NCI-H748 (cell line): ENCODE results near the gene SULT1A2.
"Not testable (repeated sequence)": the region's sequence is repeated elsewhere in the genome, so short reads cannot be mapped to it uniquely, and the experiment has no call there.

Source experiments
- DNase-seq: peaks from one replicate; lab custom pipeline; 2025; ENCODE audit not compliant: unreplicated experiment; lab: John Stamatoyannopoulos, UW

Gene SULT1A2

DNA sequence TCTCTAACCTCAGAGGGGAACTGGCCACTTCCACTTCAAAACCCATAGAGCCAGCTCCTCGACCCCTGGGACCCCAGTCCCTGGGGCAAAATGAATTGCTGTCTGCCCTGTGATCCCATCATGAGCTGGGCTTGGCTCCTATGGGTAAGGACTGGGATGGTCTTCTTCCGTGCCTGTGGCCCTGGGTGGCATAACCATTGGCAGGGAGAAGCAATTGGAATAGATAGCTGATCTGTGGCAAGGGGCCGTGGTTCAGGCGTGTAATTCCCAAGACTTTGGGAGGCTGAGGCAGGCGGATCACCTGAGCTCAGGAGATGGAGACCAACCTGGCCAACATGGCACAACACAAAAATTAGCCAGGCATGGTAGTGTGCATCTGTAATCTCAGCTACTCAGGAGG lies 4.3 kb downstream of the SULT1A2 start:
- DNase-seq, result no peak

DNA sequence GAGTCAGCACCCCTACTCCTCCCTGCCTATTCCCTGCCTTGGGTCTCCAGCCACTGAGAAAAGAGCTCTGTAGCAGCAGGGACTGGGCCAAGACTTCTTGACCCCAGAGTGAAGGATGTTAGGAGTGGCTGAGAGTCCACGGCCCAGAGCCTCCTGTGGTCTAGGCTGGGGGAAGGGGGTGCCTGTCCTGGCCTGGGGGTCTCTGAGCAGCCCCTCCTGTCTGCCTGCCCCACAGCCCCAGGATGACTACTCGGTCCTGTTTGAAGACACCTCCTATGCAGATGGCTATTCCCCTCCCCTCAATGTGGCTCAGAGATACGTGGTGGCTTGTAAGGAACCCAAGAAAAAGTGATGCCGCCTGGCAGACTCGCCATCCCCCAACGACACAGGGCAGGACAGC lies 5.5 kb downstream of the SULT1A2 start:
- DNase-seq, result no peak

DNA sequence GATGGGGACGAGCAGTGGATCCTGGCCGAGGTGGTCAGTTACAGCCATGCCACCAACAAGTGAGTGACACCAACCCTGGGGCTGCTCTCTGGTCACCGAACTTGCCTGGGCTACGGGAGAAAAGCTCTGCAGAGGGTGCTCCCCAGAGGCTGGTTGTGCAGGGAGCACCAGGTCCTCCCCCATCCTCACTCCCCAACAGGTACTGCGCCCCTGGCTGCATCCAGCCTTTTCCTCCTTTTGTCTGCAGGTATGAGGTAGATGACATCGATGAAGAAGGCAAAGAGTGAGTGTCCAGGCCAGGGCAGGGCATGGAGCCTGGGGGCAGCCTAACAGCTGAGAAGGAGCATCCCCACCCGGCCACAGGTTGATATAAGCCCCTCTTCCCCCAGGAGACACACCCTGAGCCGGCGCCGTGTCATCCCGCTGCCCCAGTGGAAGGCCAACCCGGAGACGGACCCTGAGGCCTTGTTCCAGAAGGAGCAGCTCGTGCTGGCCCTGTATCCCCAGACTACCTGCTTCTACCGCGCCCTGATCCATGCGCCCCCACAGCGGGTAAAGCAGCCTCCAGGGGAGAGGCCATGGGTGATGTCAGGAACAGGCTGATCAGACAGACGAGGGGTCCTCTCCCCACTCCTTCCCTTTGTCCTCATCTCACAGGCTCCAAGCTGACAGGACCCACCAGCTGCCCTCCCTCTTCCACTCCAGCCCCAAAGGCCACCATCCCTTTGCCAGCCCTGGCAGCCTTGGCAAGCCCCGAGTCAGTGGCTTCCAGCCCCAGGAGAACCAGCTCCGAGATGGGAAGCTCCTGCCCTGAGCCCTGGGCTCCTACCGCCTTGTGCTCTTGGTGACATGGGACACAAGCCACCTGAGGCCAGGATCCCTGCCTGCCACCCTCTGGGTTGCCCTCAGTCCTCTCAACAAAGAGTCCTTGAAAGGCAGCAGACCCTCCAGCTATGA lies 6.2 kb downstream of the SULT1A2 start:
- no peak for DNase-seq

DNA sequence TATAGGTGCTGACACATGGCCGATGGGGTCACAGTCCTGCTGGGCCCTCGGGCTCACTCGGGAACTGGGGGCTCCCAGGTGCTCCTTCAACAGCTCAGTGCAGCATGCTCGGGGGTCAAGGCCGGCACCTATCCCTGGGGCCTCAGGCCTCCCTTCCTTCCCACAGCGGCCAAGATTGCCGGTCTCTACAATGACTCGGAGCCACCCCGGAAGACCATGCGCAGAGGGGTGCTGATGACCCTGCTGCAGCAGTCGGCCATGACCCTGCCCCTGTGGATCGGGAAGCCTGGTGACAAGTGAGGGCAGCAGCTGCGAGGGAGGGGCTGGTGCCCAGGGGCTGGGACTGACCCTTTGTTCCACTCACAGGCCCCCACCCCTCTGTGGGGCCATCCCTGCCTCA lies 6.9 kb downstream of the SULT1A2 start:
- no peak for DNase-seq

DNA sequence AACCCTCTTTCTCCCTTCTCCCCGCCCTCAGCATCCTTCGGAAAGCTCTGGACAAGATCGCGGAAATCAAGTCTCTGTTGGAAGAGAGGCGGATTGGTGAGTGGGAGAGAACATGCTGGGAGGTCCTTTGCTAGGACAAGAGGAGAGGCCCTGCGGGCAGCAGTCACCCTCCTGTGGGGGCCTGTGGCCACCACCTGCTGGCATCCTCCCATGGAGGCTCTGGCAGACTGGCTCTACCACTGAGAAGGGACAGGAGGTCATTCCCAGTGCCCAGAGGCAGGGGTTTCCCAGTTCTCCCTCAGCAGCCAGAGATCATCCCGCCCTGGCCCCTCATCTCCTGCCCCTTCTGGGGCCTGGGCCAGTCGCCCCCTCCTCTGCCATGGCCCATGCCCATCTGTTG lies 7.8 kb downstream of the SULT1A2 start:
- no peak for DNase-seq

DNA sequence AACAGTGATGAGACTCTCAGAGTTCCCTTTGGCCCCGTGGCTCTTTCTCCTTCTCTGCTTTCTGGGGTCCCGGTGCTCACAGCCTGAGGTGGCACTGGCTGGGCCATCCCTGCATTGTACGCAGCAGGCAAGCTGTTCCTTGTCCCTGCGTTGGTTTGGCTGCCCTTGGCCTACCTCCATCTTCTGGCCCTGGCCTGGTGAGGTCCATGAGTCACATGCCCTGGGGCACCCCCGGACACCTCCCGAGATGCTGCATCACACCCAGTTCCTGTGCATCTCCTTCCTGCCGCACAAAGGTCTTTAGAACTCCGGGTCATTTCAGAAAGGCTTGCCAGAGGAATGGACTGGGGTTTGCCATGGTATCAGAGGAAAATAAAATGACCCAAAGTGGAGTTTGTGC lies 9.5 kb downstream of the SULT1A2 start:
- no peak for DNase-seq

DNA sequence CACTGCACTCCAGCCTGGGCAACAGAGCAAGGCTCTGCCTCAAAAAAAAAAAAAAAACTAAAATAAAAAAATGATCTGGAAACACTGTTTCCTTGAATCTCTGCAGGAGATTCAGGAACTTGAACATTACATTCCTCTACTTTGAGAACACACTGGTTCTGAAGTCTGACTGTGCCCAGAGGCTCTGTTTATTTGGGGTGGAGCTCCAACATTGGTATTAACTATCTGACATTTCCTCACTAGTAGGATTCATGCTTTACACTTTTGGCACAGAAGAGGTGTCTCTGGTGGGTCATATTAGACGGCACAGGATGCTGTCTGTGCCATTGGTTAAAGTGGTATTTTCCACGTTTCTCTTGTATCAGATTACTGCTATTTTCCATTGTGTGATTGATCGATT lies 10.4 kb downstream of the SULT1A2 start:
- no peak for DNase-seq

DNA sequence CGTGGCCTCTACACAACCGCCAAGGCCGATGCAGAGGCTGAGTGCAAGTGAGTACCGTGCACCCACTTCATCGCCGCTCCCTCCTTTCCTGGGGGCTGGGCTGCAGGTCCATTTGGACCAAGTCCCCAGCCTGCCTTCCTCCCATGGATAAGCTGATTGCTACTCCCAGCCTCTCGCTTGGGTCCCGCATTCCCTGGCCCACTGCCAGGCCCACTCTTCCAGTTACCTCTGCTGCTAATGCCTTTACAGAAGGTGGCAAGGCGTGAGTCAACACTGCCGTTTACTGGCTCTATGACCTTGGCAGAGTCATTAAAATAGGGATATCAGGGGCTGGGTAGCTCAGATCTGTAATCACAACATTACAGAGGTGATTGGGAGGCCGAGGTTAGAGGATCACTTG lies 11.2 kb downstream of the SULT1A2 start:
- DNase-seq, result no peak

DNA sequence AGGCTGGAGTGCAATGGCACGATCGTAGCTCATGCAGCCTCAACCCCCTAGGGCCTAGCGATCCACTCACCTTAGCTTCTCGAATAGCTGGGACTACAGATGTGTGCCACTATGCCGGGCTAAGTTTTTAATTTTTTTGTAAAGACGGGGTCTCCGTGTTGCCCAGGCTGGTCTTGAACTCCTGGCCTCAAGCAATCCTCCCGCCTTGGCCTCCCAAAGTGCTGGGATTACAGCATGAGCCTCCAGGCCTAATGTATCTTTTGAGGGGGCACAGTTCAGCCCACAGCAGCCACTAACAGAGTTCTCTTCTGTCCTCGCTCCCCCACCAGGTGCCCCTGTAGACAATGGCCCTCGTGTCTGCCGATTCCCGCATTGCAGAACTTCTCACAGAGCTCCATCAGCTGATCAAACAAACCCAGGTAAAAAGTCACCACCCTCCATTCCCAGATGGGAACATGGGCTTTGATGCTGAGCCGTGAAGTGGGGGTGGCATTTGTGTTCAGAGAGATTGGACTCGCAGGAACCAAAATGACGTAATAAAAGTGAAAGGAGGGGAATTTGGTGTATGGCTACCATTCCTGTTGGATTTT lies 16.0 kb downstream of the SULT1A2 start:
- no peak for DNase-seq

DNA sequence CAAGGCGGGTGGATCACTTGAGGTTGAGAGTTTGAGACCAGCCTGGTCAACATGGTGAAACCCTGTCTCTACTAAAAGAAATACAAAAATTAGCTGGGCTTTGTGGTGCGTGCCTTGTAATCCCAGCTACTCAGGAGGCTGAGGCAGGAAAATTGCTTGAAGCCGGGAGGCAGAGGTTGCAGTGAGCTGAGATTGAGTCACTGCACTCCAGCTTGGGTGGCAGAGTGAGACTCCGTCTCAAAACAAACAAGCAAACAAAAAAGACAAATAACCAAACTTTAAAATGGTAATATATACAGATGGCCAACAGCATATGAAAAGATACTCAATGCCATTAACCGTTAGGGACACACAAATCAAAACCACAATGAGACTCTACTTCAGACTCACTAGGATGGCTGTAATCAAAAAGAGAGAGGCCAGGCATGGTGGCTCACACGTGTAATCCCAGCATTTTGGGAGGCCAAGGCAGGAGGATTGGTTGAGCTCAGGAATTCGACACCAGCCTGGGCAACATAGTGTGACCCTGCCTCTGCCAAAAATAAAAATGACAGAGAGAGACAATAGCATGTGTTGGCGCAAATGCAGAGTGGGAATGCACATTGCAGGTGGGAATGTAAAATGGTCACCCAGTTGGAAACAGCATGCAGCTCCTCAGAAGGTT lies 21.3 kb downstream of the SULT1A2 start:
- no peak for DNase-seq

DNA sequence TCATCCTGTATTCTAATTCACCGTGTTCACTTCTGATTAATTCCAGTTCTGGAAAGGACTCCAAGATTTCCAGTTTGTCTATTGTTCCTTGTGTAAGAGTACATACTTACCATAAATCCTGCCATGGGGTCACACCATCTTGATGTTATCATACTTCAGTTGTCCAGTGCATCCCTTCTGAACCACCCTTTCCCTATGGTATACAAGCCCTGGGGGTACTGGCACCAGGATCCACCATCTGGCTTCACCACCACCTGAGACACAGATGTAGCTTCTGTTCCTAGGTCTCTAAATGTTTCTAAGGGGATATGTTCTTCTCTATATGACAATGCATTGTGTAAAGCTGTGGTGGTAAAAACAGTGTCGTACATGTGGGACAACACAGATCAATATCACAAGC lies 21.9 kb downstream of the SULT1A2 start:
- DNase-seq, result no peak

DNA sequence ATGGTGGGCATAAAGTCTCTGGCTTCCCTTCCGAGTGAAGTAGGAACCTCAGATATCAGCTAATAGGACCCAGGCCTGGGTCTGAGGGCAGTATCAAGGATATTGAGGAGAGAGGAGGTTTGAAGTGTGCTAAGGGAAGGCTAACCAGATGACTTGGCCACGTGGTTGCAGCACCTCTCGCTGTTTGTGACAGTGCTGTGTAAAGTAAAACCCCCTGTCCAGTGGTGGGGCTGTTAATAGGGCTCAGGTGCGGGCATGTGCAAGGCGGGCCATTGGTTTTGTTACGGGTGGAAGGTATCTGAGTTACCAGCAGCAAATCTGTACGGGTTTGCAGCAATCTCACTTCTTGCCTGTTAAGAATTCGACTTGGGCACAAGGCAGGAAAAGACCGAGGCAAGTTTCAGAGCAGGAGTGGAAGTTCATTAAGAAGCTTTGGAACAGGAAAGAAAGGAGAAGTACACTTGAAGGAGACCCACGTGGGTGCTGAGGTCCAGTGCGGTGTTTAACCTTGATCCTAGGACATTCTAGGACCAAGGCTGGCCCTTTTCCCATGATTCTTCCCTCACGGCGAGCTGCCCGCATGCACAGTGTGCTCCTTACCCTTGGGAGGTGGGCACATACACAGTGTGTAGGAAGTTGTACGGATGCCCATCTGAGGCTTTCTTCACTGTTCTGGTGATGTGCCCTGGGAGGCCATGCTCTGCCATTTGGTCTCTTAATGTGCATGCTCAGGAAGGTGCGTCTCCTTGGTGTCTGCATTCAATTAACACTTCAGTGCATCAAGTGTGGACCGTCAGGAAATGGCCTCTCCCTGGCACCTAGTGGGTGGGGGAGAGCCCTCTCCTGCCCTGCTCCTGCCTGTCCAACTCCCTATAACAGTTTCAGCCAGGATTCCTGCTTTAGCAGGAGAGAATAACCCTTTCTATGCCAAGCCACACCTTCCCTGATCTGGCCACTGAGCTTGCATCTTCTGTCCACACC lies 22.8 kb downstream of the SULT1A2 start:
- no peak for DNase-seq

DNA sequence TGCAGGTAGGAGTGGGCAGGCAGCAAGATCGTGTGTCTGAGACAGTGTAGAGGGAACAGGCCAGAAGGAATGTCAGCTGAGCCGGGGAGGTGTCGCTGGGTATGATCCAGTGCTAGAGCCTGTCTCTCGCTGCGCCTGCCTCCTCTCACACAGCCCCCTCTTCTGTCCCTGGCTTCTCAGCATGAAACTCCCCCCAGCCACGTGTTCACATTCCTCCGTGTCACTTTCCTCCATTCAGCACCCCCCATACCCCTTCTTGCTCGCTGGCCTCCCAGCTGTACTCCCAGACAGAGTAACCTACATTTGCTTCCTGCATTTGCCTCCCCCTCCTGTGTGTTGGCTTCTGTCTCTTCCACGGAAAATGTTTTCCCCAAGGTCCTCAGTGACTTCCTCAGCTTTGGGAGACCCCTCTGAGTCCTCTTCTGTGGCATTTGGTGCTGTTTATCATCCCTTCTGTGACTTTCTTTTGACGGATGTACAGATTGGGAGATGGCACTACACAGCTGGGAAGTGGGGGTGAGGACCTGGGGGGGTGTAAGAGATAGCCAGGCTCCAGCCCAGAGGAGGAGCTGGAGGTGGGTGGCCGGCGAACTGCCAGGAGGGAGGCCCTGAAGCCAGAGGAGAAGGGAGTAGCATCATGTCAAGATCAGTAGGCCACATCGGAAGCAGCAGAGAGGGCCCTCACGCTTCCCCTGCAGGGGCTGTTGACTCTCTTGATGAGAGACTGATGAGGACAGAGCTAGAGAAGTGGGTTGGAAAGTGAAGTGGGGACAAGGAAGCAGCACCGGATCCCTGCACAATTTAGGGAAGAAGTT lies 23.9 kb downstream of the SULT1A2 start:
- no peak for DNase-seq

DNA sequence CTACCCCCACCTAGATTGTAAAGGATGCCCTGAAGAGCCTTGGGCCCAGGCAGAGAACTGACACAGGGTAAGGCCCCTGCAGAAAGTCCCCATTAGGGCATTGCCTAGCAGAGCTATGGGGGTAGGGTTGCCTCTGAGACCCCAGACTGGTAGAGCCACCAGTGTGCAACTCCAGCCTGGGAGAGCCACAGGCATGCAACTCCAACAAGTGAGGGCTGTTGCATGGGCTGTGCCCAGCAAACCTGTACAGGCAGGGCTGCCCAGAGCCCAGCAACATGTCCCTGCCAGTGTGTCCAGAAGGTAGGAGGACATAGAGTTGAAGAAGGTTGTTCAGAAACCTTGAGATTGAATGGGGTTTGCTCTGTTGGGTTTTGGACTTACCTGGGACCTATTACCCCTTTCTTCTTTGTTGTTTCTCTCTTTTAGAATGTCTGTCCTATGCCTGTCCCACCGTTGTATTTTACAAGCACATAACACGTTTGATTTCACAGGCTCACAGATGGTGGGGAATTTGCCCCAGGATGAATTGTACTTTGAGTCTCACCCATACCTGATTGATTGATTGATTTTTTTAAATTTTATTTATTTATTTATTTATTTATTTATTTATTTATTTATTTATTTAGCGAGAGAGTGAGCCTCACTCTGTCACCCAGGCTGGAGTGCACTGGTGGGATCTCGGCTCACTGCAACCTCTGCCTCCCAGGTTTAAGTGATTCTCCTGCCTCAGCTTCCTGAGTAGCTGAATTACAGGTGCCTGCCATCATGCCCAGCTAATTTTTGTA lies 26.7 kb downstream of the SULT1A2 start:
- DNase-seq, result no peak

DNA sequence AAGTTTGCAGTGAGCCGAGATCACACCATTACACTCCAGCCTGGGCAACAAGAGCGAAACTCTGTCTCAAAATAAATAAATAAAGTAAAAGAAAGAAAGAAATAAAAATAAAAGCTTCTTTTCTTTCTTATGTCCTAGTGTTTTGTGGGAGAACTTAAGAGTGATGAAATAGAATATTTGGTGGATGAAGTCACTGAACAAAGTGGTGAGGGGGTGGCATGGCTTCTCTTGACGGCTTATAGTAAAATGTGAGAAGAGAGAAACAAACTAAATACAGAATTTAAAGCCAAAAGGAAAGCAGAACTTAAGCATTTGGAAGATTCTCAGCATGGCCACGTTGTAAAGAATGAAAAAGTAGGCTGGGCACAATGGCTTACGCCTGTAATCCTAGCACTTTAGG lies 27.8 kb downstream of the SULT1A2 start:
- DNase-seq, result no peak

DNA sequence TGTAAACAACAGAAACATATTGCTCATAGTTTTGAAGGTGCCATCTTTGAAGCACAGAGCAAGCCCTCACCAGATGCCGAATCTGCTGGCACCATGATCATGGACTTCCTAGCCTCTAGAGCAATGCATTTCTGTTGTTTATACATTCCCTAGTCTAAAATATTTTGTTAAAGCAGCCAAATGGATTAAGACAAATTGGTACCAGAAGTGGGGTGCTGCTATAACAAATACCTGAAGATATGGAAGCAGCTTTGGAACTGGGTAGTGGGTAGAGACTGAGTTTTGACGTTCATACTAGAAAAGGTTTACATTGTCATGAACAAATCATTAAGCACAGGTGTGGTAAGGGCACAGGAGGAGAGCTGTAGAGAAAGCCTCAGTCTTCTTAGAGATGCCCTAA lies 29.6 kb downstream of the SULT1A2 start:
- no peak for DNase-seq

DNA sequence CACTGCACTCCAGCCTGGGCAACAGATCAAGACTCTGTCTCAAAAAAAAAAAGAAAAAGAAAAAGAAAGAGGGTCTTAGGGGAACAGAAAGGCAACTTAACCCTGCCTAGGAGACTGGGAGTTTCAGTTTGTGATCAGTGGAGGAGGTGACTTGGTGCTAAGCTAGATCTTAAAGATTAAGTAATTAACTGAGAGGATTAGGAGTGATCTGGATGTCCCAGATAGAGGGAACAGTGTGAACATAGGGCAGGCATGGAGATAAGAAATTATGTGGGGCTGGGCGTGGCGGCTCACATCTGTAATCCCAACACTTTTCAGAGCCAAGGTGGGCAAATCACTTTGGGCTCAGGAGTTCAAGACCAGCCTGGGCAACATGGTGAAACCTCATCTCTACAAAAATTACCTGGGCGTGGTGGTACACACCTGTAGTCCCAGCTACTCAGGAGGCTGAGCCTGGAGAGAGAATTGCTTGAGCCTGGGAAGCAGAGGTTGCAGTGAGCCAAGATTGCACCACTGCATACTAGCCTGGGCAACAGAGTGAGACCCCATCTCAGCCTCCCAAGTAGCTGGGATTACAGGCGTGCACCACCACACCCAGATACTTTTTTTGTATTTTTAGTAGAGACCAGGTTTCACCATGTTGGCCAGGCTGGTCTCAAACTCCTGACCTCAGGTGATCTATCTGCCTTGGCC lies 30.5 kb downstream of the SULT1A2 start:
- not testable (repeated sequence) for DNase-seq

DNA sequence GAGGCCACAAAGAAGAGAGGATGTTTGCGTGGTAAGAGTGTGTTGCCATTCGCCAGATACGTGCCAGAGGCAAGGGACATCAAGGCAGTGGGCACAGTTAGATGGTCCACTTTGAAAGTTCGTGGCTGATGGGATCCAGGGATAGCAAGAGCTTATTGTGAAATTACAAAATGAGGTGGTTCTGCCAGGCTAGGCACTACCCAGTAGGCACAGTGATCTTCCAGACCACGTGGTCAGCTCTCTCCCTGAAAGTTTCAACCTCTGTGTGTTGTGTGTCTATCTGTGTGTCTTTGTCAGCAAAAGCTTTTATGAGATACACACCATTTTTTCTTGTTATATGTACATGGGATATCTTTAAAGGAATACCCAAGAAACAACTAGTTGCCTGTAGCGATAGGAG lies 33.6 kb downstream of the SULT1A2 start:
- DNase-seq, result no peak

DNA sequence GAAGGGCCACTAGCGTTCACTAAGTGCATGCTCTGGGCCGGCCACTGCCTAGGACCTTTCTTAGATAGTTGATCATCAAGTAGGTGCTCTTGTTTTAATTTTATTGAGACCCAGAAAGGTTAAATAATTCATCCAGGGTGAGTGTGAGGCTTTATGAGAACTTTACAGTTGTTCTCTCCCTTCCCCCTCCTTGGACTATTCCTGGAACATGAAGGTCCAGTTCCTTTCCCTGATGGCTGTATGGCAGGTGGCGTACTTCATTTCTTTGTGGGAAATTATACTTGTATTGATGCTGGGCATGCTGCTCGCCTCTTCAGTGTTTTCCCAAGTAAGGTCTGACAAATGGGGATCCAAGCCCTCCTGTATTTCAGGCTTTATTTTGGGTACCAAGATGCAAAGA lies 34.7 kb downstream of the SULT1A2 start:
- DNase-seq, result no peak
